ENCODE measurements around the gene ZNF362.

DNA sequence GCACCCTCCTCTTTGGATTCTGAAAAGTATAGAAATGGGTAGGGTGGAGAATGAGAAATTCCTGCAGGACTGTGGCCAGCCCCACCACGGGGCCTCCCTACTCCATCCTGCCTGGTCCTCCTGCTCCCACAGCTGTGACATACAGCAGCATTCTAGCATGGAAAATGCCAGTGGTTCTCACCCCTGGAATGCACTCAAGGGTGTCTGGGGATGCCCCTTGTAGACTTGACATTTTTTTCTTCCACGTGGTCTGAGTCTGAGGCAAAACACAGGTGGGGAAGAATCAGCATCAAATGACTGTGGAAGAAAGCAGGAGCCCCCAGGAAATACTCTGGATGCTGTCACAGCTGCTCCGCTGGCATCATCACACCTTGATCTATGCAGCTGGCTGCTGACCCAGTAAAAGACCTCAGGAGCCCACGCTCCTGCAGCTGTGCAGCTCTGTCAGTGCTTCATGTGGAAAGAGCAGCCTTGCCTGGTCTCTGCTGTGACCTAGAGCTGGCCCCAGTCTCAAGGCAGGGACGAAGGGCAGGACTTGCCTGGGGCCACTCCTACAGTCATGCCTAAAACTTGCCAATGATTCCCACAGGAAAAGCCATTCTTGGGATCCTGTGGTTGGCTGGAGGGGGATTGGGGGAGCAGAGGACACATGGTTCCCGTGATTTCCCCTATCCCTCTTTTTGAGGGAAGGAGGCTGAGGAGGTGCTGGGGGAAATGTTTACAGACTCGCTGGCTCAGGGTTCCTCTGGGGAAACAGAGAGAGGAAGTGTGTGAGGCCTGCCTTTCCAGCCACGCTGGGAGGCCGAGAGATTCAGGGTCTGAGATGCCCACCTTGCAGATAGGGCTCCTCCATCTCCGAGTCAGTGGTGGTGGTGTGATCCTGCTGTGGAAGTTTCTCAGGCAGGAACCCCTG, 75.4 kb downstream of the ZNF362 start:
- TF ChIP-seq STAT1 (IDR thresholded peaks at IDR 0.05; ENCODE audit: unreplicated experiment) (no peak), CTCF (conservative IDR thresholded peaks at IDR 0.05; ENCODE audit: low read depth in 2 of 2) (no peak), POLR2AphosphoS5 (IDR thresholded peaks at IDR 0.05; ENCODE audit: low read depth) (no peak)
- TF ChIP-seq, protein P1, sequence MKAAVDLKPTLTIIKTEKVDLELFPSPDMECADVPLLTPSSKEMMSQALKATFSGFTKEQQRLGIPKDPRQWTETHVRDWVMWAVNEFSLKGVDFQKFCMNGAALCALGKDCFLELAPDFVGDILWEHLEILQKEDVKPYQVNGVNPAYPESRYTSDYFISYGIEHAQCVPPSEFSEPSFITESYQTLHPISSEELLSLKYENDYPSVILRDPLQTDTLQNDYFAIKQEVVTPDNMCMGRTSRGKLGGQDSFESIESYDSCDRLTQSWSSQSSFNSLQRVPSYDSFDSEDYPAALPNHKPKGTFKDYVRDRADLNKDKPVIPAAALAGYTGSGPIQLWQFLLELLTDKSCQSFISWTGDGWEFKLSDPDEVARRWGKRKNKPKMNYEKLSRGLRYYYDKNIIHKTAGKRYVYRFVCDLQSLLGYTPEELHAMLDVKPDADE (IDR thresholded peaks at IDR 0.05) = no peak
